Left lung (tissue), 10 donors: ENCODE measurements around the gene TRIM65. TPM values are rescaled to one million over a fixed set of nuclear protein-coding genes. Genes with fewer than 3 reads are reported as not detected.
A peak's percentile ranks its signal among the peaks of the same experiment; 100 is the strongest.

Source experiments
- ATAC-seq: fragments of 200-7000 bp; cut with Tn5 transposase; one replicate; pipeline ENCODE4 v1.9.1; 2020; ENCODE audit warnings: moderate library complexity
- DNase-seq, 4 donors: peaks; one replicate each; pipeline ENCODE4 v3.0.0-alpha.2; 2013 to 2020
- H3K27ac ChIP-seq, 2 donors: fragments of 200-600 bp; sonication (generic) in 1 of 2; one replicate each; pipeline versions ENCODE4 v1.5.0 to v1.8.0; 2020 to 2021
- H3K27me3 ChIP-seq, 2 donors: fragments of 200-600 bp; sonication (generic) in 1 of 2; one replicate each; pipeline versions ENCODE4 v1.5.0 to v1.8.0; 2020 to 2021
- H3K36me3 ChIP-seq, 2 donors: fragments of 200-600 bp; sonication (generic) in 1 of 2; one replicate each; pipeline versions ENCODE4 v1.5.0 to v1.8.0; 2020 to 2021
- H3K4me1 ChIP-seq, 2 donors: fragments of 200-600 bp; one replicate each; pipeline ENCODE4 v1.8.0; 2021
- H3K4me3 ChIP-seq, 2 donors: fragments of 200-600 bp; sonication (generic) in 1 of 2; one replicate each; pipeline versions ENCODE4 v1.5.0 to v1.8.0; 2020 to 2021; ENCODE audit warnings: mild to moderate bottlenecking in 1 of 2
- H3K9me3 ChIP-seq, 2 donors: fragments of 200-600 bp; sonication (generic) in 1 of 2; one replicate each; pipeline versions ENCODE4 v1.5.0 to v1.8.0; 2020 to 2021
- intact Hi-C, 2 donors: fragments of 100-400 bp; cut with DNase I; formaldehyde crosslinking; loops; one replicate each; pipeline versions ENCODE4 v1.11.2 to v1.14.2; 2022
- polyA plus RNA-seq, 6 donors: library from polyadenylated mRNA; unstranded; fragments of 120-200 nt; gene quantifications; one replicate each; pipeline ENCODE4 v1.2.1, GENCODE V29; 2013; ENCODE audit not compliant: insufficient read length in 6 of 6
- total RNA-seq, 2 donors: library from RNA; stranded (reverse); fragmentation: NEBNext Ultra II Directional; extraction: Animal tissue kit (Norgen Biotek cat#: 25700); gene quantifications; one replicate each; pipeline ENCODE4 v1.2.1, GENCODE V29; 2021
- TF ChIP-seq, protein P1 (sequence below), 2 donors: fragments of 200-600 bp; sonication (generic) in 1 of 2; IDR thresholded peaks; one replicate each; pipeline versions ENCODE4 v1.5.0 to v1.8.0; 2021; ENCODE audit warnings: antibody characterized with exemption in 2 of 2
- donor health status: DM: no; HTN: yes; CAD: no.
- donor health status: DM: no; HTN: no; CAD: no.

TRIM65 gene
- total and polyA plus RNA-seq, 8 donors: 15.8 to 35.1 (median 20.0) TPM

DNA sequence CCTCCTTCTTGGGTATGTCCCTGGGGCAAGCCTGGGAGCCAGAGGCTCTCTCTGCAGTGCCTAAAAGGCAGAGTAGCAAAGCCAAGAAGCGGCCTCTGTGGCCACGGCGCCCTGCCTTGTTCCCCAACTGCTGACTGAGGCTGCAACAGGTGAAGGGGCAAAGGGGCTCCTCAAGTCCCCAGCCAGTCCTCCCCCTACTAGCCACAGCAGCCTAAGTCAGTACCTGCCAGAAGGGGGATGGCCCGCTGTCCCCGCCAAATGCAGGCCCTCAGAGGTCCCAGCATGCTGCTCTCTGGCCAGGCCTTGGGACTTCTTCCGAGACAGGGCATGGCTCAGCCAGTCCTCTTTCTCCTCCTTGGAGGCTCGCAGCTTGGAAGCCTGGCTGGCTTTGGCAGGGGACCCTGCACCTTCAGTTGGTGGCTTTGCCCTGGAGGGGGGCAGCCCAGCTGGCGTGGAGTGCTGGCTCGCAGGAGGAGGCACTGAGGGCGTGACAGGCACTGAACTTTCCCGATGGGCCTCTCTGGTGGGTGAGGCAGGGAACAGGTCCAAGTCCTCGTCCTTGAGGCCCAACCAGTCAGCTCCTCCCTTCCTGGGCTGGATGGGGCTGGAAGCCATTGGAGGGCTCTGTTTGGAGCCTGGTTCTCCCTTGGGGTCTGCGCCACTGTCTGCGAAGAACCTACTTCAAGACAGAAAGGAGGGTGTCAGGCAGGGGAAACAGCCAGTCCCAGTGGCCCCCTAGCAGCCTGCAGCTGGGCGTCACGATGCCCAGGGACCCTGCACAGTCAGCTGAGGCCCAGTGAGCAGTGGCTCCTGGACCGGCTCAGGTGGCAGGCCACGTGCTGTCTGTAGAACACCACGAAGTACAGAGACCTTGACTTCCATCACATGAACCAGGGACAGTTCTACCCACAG is 26.5 kb upstream of the TRIM65 start:
- DNase-seq (peak in 1 of 4 donors; percentile 57), ATAC-seq (no peak)
- peaks cover 0 to 4% of the 10 kb centered on the region in 2 donors for H3K4me1 ChIP-seq
- H3K9me3 ChIP-seq: no peaks in the 10 kb centered on the region
- intact Hi-C loops: no loop called here
- TF ChIP-seq, protein P1, sequence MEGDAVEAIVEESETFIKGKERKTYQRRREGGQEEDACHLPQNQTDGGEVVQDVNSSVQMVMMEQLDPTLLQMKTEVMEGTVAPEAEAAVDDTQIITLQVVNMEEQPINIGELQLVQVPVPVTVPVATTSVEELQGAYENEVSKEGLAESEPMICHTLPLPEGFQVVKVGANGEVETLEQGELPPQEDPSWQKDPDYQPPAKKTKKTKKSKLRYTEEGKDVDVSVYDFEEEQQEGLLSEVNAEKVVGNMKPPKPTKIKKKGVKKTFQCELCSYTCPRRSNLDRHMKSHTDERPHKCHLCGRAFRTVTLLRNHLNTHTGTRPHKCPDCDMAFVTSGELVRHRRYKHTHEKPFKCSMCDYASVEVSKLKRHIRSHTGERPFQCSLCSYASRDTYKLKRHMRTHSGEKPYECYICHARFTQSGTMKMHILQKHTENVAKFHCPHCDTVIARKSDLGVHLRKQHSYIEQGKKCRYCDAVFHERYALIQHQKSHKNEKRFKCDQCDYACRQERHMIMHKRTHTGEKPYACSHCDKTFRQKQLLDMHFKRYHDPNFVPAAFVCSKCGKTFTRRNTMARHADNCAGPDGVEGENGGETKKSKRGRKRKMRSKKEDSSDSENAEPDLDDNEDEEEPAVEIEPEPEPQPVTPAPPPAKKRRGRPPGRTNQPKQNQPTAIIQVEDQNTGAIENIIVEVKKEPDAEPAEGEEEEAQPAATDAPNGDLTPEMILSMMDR (IDR thresholded peaks at IDR 0.05): no peak
- no peaks in the 10 kb centered on the region for H3K36me3 ChIP-seq
- H3K4me3 ChIP-seq: no peak overlapping the region
- H3K27me3 ChIP-seq: no peaks in the 10 kb centered on the region
- H3K27ac ChIP-seq: no peak overlapping the region

DNA sequence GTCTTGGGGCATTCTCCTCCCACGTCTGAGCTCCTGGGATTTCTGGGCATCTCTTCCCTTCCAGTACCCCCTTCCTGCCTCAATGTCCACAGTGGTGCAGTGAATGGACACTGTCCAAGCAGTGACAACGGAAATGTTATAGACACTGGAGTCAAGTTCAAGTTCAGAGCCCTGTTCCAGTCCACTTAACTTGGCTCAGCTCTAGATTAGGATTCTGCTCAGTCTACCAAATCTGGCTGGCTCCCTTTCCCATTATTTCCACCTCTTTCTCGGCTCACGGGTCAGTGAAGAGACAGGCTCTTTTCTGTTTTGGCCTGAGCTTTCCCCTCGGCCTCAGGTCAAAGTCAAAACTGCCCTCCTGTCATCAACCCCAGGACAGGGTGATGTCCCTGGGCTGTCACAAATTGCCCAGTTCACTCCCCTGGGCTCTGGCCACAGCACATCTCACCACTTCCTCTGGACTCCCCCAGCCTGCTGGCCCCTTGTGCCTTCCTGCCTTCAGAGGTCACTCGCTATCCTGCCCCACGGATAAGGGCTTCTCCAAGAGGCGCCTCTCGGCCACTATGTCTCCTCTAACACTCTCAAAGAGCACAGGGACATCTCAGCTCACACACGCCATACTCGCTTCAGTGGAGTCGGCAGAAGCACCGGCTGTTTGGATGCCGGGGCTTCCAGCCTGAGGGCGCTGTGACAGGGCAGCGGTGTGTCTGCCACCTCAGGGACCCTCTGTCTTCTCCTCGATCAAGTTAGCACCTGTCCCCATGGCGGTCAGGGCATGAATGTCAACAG is 25.6 kb upstream of the TRIM65 start:
- Histone ChIP-seq H3K27me3 (no peaks in the 10 kb centered on the region), H3K36me3 (peaks cover 0 to 4% of the 10 kb centered on the region in 2 donors), H3K4me1 (peaks cover 0 to 4% of the 10 kb centered on the region in 2 donors), H3K27ac (no peak overlapping the region), H3K4me3 (no peak overlapping the region), H3K9me3 (no peaks in the 10 kb centered on the region)
- TF ChIP-seq, protein P1 (IDR thresholded peaks at IDR 0.05): no peak
- intact Hi-C loops: no loop called here
- ATAC-seq: no peak
- DNase-seq: peak in 1 of 4 donors; percentile 54

DNA sequence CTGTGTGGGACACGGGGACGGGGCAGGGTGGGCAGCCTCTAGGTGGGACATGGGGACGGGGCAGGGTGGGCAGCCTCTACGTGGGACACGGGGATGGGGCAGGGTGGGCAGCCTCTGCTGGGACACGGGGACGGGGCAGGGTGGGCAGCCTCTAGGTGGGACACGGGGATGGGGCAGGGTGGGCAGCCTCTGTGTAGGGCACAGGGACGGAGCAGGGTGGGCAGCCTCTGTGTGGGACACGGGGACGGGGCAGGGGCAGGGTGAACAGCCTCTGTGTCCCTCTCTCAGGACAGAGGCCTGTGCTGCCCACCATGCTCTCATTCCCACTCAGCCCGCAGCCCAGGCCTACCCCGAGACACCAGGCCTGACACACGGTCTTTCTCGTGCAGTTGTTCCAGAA is 24.8 kb upstream of the TRIM65 start:
- H3K27me3 ChIP-seq: no peaks in the 10 kb centered on the region
- no peaks in the 10 kb centered on the region for H3K9me3 ChIP-seq
- H3K4me3 ChIP-seq: no peak overlapping the region
- no peaks in the 10 kb centered on the region for H3K4me1 ChIP-seq
- TF ChIP-seq, protein P1 (IDR thresholded peaks at IDR 0.05): no peak
- no peak for ATAC-seq
- peak in 1 of 4 donors; percentile 70 for DNase-seq
- intact Hi-C loops: no loop called here
- peaks cover 0 to 9% of the 10 kb centered on the region in 2 donors for H3K36me3 ChIP-seq
- H3K27ac ChIP-seq: no peak overlapping the region

DNA sequence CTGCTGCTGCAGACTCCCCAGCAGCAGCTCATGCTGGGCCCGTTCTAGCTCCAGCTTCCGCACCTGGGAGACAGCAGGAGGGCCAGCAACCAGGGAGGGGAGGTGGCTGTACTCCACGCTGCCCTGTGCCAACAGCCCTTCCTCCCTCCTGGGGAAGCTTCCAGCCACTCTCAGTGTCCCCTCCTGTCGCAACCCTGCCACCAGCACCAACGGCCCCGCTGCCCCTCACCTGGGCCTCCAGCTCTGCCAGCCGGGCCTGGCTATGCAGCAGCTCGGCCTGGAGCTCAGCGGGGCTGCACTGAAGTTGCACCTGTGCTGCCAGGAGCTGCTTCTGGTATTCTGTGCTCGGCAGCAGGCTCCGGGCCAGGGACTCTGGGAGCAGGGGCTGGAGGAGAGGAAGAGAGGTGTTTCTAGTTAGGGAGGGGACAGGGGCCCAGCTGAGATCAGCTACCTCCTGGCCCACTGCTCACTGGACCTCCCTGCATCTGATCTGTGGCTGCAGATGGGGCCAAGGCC is 23.4 kb upstream of the TRIM65 start:
- no peaks in the 10 kb centered on the region for H3K27me3 ChIP-seq
- DNase-seq (peak in 1 of 4 donors; percentile 64), ATAC-seq (peak; percentile 12)
- TF ChIP-seq, protein P1 (IDR thresholded peaks at IDR 0.05): no peak
- no peak overlapping the region for H3K4me3 ChIP-seq
- H3K36me3 ChIP-seq: peaks cover 0 to 9% of the 10 kb centered on the region in 2 donors
- H3K9me3 ChIP-seq: no peaks in the 10 kb centered on the region
- H3K4me1 ChIP-seq: no peaks in the 10 kb centered on the region
- H3K27ac ChIP-seq: no peak overlapping the region
- intact Hi-C loops: no loop called here

DNA sequence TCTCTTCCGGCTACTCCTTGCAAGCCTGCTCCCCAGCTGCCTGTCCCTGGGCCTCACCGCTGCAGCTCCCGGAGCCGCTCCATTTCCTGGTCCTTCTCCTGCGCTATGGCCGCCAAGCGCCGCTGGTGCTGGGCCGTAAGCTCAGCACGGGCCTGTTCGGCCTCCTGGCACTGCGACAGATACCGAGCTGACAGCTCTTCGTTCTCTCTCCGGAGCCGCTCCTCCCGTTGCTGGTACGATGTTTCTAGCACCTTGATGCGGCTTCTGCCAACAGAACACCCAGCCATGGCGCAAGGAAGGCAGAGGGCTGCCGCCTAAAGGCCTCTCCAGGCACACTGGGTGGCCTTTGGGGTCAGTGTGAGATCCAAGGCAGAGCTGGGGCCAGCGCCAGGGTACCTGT is 22.9 kb upstream of the TRIM65 start:
- Histone ChIP-seq H3K36me3 (peaks cover 0 to 9% of the 10 kb centered on the region in 2 donors), H3K9me3 (no peaks in the 10 kb centered on the region), H3K4me3 (no peak overlapping the region), H3K27me3 (no peaks in the 10 kb centered on the region), H3K27ac (no peak overlapping the region), H3K4me1 (no peaks in the 10 kb centered on the region)
- TF ChIP-seq, protein P1 (IDR thresholded peaks at IDR 0.05): no peak
- no peak for ATAC-seq
- intact Hi-C loops: no loop called here
- DNase-seq: peak in 1 of 4 donors; percentile 62
